Activated CD4-positive, alpha-beta T cell treated with anti-CD3 and anti-CD28 coated beads for 24 hours (primary cell): ENCODE data around the gene REM1.
"Not testable (repeated sequence)": the region's sequence is repeated elsewhere in the genome, so short reads cannot be mapped to it uniquely, and the experiment has no call there.

Experiments
- DNase-seq, 2 donors: peaks; one replicate each; pipeline ENCODE4 v3.0.0-alpha.2; 2020; ENCODE audit warnings: low read depth in 2 of 2

REM1 gene

GRCh38 chr20:31485450-31486339 lies 10.6 kb downstream of the REM1 start:
- DNase-seq, result no peak

GRCh38 chr20:31488115-31488514 lies 13.0 kb downstream of the REM1 start:
- no peak for DNase-seq

GRCh38 chr20:31489152-31489551 lies 14.1 kb downstream of the REM1 start:
- DNase-seq, result no peak

- DNase-seq, result no peak
These were observed 15.7 kb downstream of the REM1 start for GRCh38 chr20:31490752-31491151.

- no peak for DNase-seq
These were observed 19.0 kb downstream of the REM1 start for GRCh38 chr20:31494131-31494530.

GRCh38 chr20:31496761-31497295 lies 21.7 kb downstream of the REM1 start:
- no peak for DNase-seq

GRCh38 chr20:31497838-31498540 lies 22.9 kb downstream of the REM1 start:
- no peak for DNase-seq

- DNase-seq, result no peak
These were observed 25.4 kb downstream of the REM1 start for GRCh38 chr20:31500527-31500926.

- DNase-seq, result peak; percentile 68 to 70
These were observed 28.0 kb downstream of the REM1 start for GRCh38 chr20:31502884-31503673.

GRCh38 chr20:31505903-31506302 lies 30.8 kb downstream of the REM1 start:
- DNase-seq, result no peak

GRCh38 chr20:31508517-31509244 lies 33.6 kb downstream of the REM1 start:
- no peak for DNase-seq

GRCh38 chr20:31514154-31515071 lies 39.3 kb downstream of the REM1 start, which contains the start of gene HM13:
Gene HM13, plus strand, starts transcription at chr20:31514442. Its CDS starts 110 bp downstream, at chr20:31514552.
- peak; percentile 72 to 76 for DNase-seq

GRCh38 chr20:31515072-31515774 lies 40.1 kb downstream of the REM1 start:
- DNase-seq, result no peak

GRCh38 chr20:31515775-31516107 lies 40.7 kb downstream of the REM1 start:
- no peak for DNase-seq

GRCh38 chr20:31516166-31516565 lies 41.1 kb downstream of the REM1 start:
- DNase-seq, result no peak

- DNase-seq, result no peak
These were observed 41.6 kb downstream of the REM1 start for GRCh38 chr20:31516651-31517050.

- no peak for DNase-seq
These were observed 42.3 kb downstream of the REM1 start for GRCh38 chr20:31517373-31517772.

GRCh38 chr20:31521267-31521666 lies 46.2 kb downstream of the REM1 start:
- DNase-seq, result not testable (repeated sequence)

GRCh38 chr20:31522731-31523130 lies 47.6 kb downstream of the REM1 start:
- no peak for DNase-seq
